Large intestine (tissue), 3 donors: Measurements from ENCODE around the gene ZNF619. TPM values are rescaled to one million over a fixed set of nuclear protein-coding genes. Genes with fewer than 3 reads are reported as not detected.

Experiments used
- DNase-seq, 2 donors: peaks; one replicate each; pipeline versions ENCODE4 v3.0.0 to v3.0.0-alpha.2; 2013
- H3K27ac ChIP-seq: one replicate; pipeline ENCODE4 v1.5.1; 2013; ENCODE audit warnings: low read length
- H3K27me3 ChIP-seq: 2 replicates; pipeline ENCODE4 v1.6.1; 2013; ENCODE audit warnings: low read length; ENCODE audit not compliant: control insufficient read depth, insufficient read depth
- H3K36me3 ChIP-seq: 2 replicates; pipeline ENCODE4 v1.6.1; 2013; ENCODE audit warnings: low read length; ENCODE audit not compliant: control insufficient read depth, insufficient read depth
- H3K4me1 ChIP-seq: one replicate; pipeline ENCODE4 v1.6.1; 2013; ENCODE audit warnings: low read length; ENCODE audit not compliant: control insufficient read depth, insufficient read depth
- H3K4me3 ChIP-seq: one replicate; pipeline ENCODE4 v1.5.1; 2013; ENCODE audit warnings: low read length
- H3K9me3 ChIP-seq: one replicate; pipeline ENCODE4 v1.6.1; 2013; ENCODE audit warnings: mild to moderate bottlenecking, low read depth, low read length, moderate library complexity; ENCODE audit not compliant: control insufficient read depth
- WGBS: methylation state at CpG from one replicate; pipeline ENCODE4 v1.1.5; 2013; ENCODE audit warnings: low lambda C conversion rate; ENCODE audit not compliant: insufficient coverage; 5-methylcytosine and 5-hydroxymethylcytosine counted together
- polyA plus RNA-seq: library from polyadenylated mRNA; unstranded; fragments of 120-200 nt; gene quantifications from one replicate; pipeline ENCODE4 v1.2.1, GENCODE V29; 2013

ZNF619 gene
- polyA plus RNA-seq, 1 donor: 6.1 TPM

DNA sequence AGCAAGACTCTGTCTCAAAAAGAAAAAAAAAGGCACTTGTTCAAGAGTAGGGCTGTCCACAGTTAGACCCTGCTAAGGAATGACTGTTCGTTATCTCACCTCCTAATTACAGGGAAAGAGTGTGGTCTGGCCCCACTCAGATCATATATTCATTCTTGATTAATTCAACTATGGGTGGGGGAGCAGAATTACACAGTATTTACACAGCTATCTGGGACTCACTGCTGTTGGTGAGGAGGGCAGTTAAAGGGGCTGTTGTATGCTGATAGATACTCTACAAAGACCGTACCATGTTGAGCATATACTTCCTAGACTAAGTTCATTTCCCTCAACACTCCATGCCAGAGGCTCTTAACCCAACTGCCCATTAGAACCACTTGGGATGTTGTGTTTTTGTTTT, 25.1 kb downstream of the ZNF619 start:
- no peak for DNase-seq
- no CpG with 5 or more reads among the region's 2 CpGs for WGBS
- Histone ChIP-seq H3K36me3 (no peaks in the 10 kb centered on the region), H3K27me3 (no peaks in the 10 kb centered on the region), H3K9me3 (no peaks in the 10 kb centered on the region), H3K4me1 (no peaks in the 10 kb centered on the region), H3K27ac (no peak overlapping the region), H3K4me3 (no peak overlapping the region)

DNA sequence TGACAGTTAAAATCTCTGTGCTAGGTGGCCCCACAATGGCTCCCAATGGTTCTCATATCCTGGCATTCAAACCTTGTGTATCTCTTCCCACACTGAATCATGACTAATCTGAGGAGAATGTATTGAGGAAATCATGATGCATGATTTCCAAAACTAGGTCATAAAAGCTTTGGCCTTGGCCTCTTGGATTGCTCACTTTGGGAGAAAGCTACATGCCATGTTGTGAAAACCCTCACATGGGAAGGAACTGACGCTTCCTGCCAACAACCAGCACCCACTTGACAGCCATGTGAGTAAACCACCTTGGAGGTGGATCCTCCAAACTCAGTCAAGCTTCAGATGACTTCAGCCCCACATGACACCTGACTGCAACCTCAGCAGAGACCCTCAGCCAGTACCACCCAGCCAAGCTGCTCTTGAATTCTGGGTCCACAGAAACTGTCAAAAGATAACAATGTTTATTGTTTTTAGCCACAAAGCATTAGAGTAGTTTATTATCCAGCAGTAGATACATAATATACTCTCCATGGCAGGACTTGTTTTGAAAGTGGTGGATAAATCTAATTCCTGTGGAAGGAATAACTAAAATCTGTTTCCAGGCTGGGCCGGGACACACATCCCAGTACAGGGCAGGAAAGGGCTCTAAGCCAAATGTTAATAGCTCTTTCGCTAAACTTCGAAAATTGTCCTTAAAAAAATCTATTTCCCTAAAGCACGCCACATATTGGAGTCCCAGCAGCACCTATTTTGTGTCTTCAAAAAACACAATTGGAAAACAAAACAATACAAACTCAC, 27.9 kb downstream of the ZNF619 start:
- H3K27ac ChIP-seq: no peak overlapping the region

DNA sequence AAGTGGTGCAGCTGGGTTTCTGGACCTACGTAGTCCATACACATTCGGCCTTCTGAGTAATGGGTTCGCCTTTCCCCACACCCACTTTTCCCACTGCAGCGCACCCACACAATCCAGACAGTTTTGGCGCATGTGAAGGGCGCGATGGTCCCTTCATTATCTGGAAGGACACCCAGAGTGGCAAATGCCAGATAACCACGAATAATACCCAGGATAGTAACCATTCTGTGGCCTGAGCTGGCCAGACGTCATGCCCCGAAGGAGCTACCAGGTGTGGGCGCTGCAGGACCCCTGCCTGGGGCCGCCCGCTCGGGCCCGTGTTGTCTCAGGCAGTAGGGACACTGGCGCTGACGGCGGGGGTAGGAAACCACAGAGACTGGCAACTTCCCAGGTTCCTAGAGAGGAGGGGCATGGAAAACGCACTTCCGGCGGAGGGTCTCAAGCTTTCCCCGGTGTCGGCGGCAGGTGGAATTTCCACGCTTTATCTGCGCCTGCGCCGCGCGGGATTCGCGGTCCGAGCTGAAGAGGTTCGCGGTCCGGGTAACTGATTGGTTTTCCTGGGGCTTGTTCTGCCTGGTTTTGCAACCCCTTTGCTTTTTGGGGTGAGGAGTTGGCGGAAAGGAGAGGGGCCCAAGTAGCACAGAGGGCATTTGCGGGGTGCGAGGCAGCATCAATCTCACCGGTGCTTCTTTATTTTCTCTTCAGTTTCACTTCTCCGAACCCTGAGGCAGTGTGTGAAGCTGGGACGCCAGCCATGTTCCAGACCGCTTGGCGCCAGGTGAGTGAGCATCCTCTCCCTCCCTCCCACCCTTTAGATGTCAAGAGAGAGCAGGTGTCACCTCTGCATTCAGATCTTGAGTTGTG, 28.9 kb downstream of the ZNF619 start, which contains the start of gene ZNF620:
Gene ZNF620 (plus strand): TSS at position 441 of the 864 bp plus-strand sequence. CDS start 314 bp downstream, at position 755.
- Histone ChIP-seq H3K27me3 (no peaks in the 10 kb centered on the region), H3K27ac (peak within 1 kb of the TSS; percentile 70), H3K36me3 (peaks cover 9% of the 10 kb centered on the region), H3K4me1 (no peaks in the 10 kb centered on the region), H3K9me3 (no peaks in the 10 kb centered on the region), H3K4me3 (peak within 1 kb of the TSS; percentile 74)
- DNase-seq: peak; percentile 81 to 93
- WGBS: no CpG with 5 or more reads among the region's 44 CpGs

More for the DNA sequence above, 27.9 kb downstream of the ZNF619 start:
- no CpG with 5 or more reads among the region's 5 CpGs for WGBS
- Histone ChIP-seq H3K27me3 (no peaks in the 10 kb centered on the region), H3K36me3 (peaks cover 3% of the 10 kb centered on the region), H3K4me3 (no peak overlapping the region), H3K4me1 (no peaks in the 10 kb centered on the region), H3K9me3 (no peaks in the 10 kb centered on the region)
- DNase-seq: peak in 1 of 2 donors; percentile 18

DNA sequence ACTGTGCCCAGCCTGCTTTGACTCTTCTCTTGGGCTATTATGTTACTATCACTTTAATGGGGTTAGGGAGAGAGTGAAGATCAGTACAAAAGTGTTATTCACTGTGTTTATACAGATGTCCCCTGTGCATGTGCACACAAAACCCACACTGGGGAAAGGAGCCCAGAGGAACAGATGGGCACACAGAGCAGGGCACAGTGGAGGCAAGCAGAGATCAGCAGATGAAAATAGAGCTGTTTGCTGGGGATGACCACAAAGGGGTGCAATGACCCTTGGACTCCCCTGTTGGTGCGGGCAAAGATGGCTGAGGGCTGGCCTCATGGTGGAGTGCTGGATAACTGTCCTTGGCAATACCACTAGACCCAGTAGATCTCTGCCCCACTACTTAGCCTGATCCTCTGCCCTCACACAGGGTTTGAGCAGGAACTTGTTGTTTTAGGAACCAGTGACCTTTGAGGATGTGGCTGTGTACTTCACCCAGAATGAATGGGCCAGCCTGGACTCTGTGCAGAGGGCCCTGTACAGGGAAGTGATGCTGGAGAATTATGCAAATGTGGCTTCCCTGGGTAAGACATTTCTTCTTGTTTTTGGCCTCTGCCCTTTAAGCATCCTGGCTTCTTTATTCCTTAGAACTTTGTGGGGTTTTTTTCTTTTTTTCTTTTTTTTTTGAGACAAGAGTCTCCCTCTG, 34.3 kb downstream of the ZNF619 start:
- no peak overlapping the region for H3K4me3 ChIP-seq
- H3K36me3 ChIP-seq: peaks cover 31% of the 10 kb centered on the region
- H3K27me3 ChIP-seq: no peaks in the 10 kb centered on the region
- DNase-seq: no peak
- H3K27ac ChIP-seq: no peak overlapping the region
- H3K9me3 ChIP-seq: no peaks in the 10 kb centered on the region
- no peaks in the 10 kb centered on the region for H3K4me1 ChIP-seq
- WGBS: no CpG with 5 or more reads among the region's 1 CpG

DNA sequence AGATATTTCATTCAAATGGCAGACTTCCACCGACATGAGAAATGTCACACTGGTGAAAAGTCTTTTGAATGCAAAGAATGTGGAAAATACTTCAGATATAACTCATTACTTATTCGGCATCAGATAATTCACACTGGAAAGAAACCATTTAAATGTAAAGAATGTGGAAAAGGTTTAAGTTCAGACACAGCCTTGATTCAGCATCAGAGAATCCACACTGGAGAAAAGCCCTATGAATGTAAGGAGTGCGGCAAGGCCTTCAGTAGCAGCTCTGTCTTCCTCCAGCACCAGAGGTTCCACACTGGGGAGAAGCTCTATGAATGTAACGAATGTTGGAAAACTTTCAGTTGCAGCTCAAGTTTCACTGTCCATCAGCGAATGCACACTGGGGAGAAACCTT, 39.3 kb downstream of the ZNF619 start:
- H3K9me3 ChIP-seq: no peaks in the 10 kb centered on the region
- H3K27me3 ChIP-seq: no peaks in the 10 kb centered on the region
- peaks cover 24% of the 10 kb centered on the region for H3K36me3 ChIP-seq
- no peaks in the 10 kb centered on the region for H3K4me1 ChIP-seq
- DNase-seq: no peak
- WGBS: 100% methylated on average over 2 of the region's 5 CpGs
- no peak overlapping the region for H3K4me3 ChIP-seq
- H3K27ac ChIP-seq: no peak overlapping the region

DNA sequence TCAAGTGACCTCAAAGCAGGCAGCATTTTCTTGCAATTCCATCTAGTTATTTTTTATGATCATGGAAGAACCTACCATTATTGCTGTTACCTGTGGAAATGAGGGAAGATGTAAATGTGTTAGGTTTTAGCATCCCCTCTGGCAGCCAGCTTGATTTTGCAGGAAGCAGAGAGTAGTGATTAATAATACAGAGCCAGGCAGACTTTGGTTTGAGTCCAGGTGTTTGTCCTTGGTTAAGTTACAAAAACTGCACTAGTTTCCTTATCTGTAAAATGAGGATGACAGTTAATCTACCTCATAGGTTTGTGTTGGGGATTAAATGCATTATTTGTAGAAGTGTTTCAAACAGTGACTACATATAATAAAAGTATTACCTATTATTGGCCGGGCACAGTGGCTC, 41.1 kb downstream of the ZNF619 start:
- Histone ChIP-seq H3K4me3 (no peak overlapping the region), H3K9me3 (no peaks in the 10 kb centered on the region), H3K27ac (no peak overlapping the region), H3K27me3 (no peaks in the 10 kb centered on the region), H3K36me3 (peaks cover 13% of the 10 kb centered on the region), H3K4me1 (no peaks in the 10 kb centered on the region)
- no peak for DNase-seq
- WGBS: no CpG with 5 or more reads among the region's 1 CpG

DNA sequence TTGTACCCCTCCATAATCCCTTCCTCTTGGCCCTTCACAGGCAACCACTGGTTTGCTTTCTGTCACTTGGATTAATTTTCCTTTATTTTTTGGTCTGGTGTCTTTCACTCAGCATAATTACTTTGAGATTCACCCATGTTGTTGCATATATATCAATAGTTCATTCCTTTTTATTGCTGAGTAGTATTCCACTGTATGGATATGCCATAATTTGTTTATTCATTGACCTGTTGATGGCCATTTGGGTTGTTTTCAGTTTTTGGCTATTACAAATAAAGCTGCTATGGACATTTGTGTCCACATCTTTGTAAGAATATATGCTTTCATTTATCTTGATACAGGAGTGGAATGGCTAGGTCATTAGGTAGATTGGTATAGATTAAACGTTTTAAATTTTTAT, 41.9 kb downstream of the ZNF619 start:
- Histone ChIP-seq H3K9me3 (no peaks in the 10 kb centered on the region), H3K27me3 (no peaks in the 10 kb centered on the region), H3K4me1 (no peaks in the 10 kb centered on the region), H3K36me3 (peaks cover 13% of the 10 kb centered on the region), H3K4me3 (no peak overlapping the region), H3K27ac (no peak overlapping the region)
- DNase-seq: no peak
- no CpG with 5 or more reads among the region's 1 CpG for WGBS

DNA sequence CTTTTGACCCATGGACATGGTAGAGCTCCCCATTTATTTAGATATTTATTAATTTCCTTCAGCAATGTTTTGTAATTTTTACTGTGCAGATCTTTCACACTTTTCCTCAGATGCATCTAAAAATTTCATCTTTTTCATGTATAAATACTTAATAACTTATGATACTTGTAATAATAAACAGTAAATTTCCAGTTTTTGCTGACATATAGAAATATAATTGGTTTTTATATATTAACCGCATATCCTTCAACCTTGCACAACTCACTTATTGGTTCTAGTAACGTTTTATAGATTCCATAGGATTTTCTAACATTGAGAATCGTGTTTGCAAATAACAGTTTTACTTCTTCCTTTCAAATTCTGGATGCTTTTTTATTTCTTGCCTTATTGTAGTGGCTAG, 44.3 kb downstream of the ZNF619 start:
- DNase-seq: no peak
- WGBS: 40% methylated on average over 1 of the region's 3 CpGs

DNA sequence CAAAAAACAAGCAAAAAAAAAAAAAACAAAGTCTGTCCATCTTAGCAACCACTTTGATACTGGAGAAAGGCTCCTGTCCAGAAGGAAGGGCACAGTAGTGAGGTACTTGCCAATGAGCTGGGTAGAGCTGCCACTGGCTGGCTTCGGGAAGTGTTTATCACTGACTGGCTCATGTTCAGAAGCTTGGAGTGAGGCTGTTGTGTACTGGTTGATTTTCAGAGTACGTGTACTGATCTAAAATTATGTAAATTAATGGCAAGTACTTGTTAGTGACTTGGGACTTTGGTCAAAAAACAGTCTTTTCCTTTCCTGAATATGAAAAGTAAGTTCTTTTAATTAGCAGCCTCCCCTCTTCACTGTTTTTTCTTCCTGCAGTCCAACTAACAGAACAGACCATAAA, 46.9 kb downstream of the ZNF619 start:
- peaks cover under 1% of the 10 kb centered on the region for H3K36me3 ChIP-seq
- peaks cover 2% of the 10 kb centered on the region for H3K9me3 ChIP-seq
- no peak overlapping the region for H3K4me3 ChIP-seq
- no CpG with 5 or more reads among the region's 2 CpGs for WGBS
- H3K27me3 ChIP-seq: no peaks in the 10 kb centered on the region
- H3K27ac ChIP-seq: peak overlapping the region; percentile 86
- DNase-seq: peak in 1 of 2 donors; percentile 17
- H3K4me1 ChIP-seq: no peaks in the 10 kb centered on the region

More for the DNA sequence above, 44.3 kb downstream of the ZNF619 start:
- H3K36me3 ChIP-seq: peaks cover 4% of the 10 kb centered on the region
- H3K4me1 ChIP-seq: no peaks in the 10 kb centered on the region
- no peaks in the 10 kb centered on the region for H3K27me3 ChIP-seq
- peaks cover 2% of the 10 kb centered on the region for H3K9me3 ChIP-seq
- no peak overlapping the region for H3K27ac ChIP-seq
- H3K4me3 ChIP-seq: no peak overlapping the region

DNA sequence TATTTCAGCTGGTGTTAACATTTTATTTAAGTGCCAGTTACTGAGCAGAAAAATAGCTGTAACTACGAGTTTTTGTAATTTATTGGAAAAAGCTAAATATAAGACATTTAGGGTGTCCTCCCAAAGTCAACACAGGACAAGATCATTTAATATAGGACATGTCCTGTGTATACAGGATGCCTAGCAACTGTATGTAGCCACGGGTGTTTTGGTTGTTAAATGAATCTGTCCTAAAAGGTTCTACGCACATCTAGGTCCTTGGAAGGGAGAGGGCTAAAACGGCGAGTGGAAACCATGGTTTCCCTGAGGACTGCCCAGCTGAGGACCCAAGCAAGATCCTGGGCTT, 47.3 kb downstream of the ZNF619 start:
- Histone ChIP-seq H3K9me3 (peaks cover 2% of the 10 kb centered on the region), H3K27ac (peak overlapping the region; percentile 86), H3K4me1 (no peaks in the 10 kb centered on the region), H3K36me3 (peaks cover 4% of the 10 kb centered on the region), H3K27me3 (no peaks in the 10 kb centered on the region), H3K4me3 (peak overlapping the region; percentile 97)
- 20% methylated on average over 1 of the region's 5 CpGs for WGBS
- no peak for DNase-seq
